D721Med (cell line): ENCODE data around the gene NCKAP5.

Experiments
- DNase-seq: peaks from one replicate; pipeline ENCODE4 v3.0.0; 2011; ENCODE audit warnings: low spot score; ENCODE audit not compliant: insufficient read length
- FAIRE-seq: peaks from 2 replicates; lab custom pipeline; 2011; peaks lifted over from hg19 to GRCh38; lab: Jason Lieb, UNC
- TF ChIP-seq, protein P1 (sequence below): IDR thresholded peaks from 2 replicates; pipeline ENCODE4 v1.5.1; 2012; ENCODE audit warnings: mild to moderate bottlenecking, control low read depth; ENCODE audit not compliant: insufficient read depth; ENCODE audit errors: missing control alignments

NCKAP5 gene

GRCh38 chr2:132730611-132731010 lies 837.7 kb downstream of the NCKAP5 start:
- TF ChIP-seq, protein P1, sequence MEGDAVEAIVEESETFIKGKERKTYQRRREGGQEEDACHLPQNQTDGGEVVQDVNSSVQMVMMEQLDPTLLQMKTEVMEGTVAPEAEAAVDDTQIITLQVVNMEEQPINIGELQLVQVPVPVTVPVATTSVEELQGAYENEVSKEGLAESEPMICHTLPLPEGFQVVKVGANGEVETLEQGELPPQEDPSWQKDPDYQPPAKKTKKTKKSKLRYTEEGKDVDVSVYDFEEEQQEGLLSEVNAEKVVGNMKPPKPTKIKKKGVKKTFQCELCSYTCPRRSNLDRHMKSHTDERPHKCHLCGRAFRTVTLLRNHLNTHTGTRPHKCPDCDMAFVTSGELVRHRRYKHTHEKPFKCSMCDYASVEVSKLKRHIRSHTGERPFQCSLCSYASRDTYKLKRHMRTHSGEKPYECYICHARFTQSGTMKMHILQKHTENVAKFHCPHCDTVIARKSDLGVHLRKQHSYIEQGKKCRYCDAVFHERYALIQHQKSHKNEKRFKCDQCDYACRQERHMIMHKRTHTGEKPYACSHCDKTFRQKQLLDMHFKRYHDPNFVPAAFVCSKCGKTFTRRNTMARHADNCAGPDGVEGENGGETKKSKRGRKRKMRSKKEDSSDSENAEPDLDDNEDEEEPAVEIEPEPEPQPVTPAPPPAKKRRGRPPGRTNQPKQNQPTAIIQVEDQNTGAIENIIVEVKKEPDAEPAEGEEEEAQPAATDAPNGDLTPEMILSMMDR = no peak
- FAIRE-seq = no peak
- no peak for DNase-seq

DNA sequence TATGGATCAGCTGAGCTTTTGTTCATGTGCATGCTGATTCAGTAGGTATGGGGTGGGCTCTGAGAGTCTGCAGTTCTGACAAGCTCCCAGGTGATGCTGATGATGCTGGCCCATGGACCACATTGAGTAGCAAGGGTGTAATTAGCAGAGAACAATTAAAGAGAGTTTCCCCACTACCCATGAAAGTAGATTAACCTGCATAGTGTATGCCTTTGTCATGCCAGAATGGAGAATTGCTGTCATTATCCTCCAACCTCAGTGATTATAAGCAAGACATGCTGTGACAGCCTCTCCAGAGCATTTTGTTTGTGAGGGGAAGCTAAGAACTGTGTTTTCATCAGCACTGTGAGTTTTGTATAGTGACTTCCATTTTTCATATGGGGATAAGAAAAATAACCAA lies 838.7 kb downstream of the NCKAP5 start:
- DNase-seq (no peak), FAIRE-seq (no peak)
- TF ChIP-seq, protein P1 = no peak

DNA sequence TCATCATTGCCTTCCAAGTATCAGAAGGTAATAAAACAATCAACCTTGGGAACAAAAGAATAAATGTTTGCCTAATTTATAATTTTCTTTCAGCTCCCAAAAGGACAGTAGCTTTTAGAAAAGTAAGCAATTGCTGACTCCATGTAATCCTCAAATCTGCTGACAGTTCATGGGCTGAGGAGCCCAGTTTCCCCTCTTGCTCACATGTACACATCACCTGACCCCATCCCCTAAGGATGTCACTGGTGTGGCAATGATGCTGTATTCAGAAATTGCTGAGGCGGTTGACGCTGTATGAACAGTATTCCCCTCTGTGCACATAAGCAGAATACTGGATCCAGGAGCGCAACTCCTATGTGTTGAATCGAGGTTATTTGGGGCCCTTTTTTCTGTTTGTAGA lies 842.1 kb downstream of the NCKAP5 start:
- FAIRE-seq (no peak), DNase-seq (no peak)
- TF ChIP-seq, protein P1 = no peak

DNA sequence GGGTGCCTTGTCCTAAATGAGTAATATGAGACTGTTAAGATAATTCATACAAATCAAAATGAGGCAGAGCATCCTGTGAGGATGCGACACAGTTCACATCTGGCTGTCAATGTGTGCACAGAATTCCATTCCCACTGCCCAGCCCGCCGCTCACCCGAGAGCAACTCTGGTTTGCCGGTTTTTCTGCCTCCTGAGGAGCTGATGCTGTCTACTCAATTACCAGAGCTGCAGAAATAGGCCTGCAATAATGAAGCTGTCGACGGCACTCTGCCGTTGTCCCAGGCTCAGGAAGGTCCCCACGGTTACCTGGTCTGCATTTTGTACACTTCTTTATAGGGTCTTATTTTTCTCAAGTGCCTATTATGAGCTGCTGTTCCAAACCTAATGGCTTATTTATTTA lies 842.5 kb downstream of the NCKAP5 start:
- DNase-seq (no peak), FAIRE-seq (no peak)
- TF ChIP-seq, protein P1 = no peak

GRCh38 chr2:132725148-132725547 lies 843.1 kb downstream of the NCKAP5 start:
- FAIRE-seq (no peak), DNase-seq (no peak)
- TF ChIP-seq, protein P1 = no peak

DNA sequence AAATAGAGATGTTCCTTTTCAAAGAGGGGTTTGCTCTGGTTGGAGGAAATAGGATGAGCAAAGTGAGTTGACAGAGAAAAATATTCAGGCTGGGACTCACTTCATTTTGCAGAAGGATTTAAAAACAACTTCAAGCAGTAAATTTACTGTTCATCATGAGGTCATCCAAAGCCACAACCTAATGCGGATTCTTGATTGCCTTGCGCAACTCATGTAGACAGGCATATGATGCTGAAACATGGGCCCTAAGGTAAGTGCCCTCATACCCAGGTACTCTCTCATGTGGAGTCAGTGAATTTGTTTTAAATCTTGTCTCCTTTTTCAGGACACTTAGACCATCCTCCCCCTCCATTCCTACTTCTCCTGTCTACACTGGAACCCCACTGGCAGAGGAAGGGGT lies 846.3 kb downstream of the NCKAP5 start:
- no peak for FAIRE-seq
- TF ChIP-seq, protein P1 = no peak
- no peak for DNase-seq

DNA sequence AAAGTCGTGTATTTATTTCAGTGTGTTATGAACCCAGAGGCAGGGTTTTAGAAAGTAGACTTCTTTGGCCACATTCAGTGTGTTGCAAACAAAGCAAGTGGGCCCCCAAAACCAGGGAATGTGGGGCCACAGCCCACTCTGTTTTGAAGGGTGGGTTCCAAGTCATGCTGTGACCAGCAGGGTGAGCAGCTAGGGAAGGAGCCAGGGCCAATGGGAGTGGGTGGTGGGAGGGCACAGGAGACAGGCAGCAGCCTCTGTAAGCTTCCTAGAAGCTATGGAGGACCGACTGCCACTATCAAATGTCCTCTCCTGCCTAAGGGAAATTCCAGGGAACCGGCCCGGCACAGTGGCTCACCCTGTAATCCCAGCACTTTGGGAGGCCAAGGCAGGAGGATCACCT lies 847.9 kb downstream of the NCKAP5 start:
- FAIRE-seq (no peak), DNase-seq (no peak)
- TF ChIP-seq, protein P1 = no peak
